Tibial artery (tissue), 4 donors: ENCODE results near the gene P2RX3.

ENCODE experiments used
- DNase-seq, 2 donors: peaks; one replicate each; pipeline ENCODE4 v3.0.0-alpha.2; 2019
- H3K27ac ChIP-seq, 2 donors: fragments of 200-600 bp; sonication (generic) in 1 of 2; 1 replicate in 1 of 2; 2 replicates in 1 of 2; pipeline ENCODE4 v1.5.1; 2018 to 2019; ENCODE audit warnings: mild to moderate bottlenecking in 1 of 2
- H3K27me3 ChIP-seq, 2 donors: fragments of 200-600 bp; sonication (generic) in 1 of 2; one replicate each; pipeline versions ENCODE4 v1.5.1 to v1.6.0; 2016 to 2019
- H3K36me3 ChIP-seq, 3 donors: fragments of 200-600 bp; sonication (generic) in 2 of 3; one replicate each; pipeline ENCODE4 v1.5.1; 2016 to 2019; ENCODE audit warnings: mild to moderate bottlenecking in 2 of 3
- H3K4me1 ChIP-seq, 4 donors: fragments of 200-600 bp; sonication (generic) in 2 of 4; 1 replicate in 3 of 4; 2 replicates in 1 of 4; pipeline ENCODE4 v1.5.1; 2016 to 2019
- H3K4me3 ChIP-seq, 2 donors: fragments of 200-600 bp; sonication (generic) in 1 of 2; 1 replicate in 1 of 2; 2 replicates in 1 of 2; pipeline ENCODE4 v1.5.1; 2018 to 2019; ENCODE audit warnings: mild to moderate bottlenecking in 2 of 2
- H3K9me3 ChIP-seq, 3 donors: fragments of 200-600 bp; sonication (generic) in 1 of 3; one replicate each; pipeline ENCODE4 v1.5.1; 2016 to 2019
- intact Hi-C: fragments of 100-400 bp; cut with DNase I; formaldehyde crosslinking; loops from one replicate; pipeline ENCODE4 v1.15.0; 2023; ENCODE audit warnings: low total_unique reads
- TF ChIP-seq, protein P1 (sequence below), 2 experiments: fragments of 200-600 bp in 1 of 2; fragments of 450-650 bp in 1 of 2; IDR thresholded peaks; one replicate each; pipeline ENCODE4 v1.5.1; 2017 to 2019; ENCODE audit warnings: antibody characterized with exemption in 2 of 2, mild to moderate bottlenecking in 1 of 2, moderate library complexity in 1 of 2

P2RX3 gene

DNA sequence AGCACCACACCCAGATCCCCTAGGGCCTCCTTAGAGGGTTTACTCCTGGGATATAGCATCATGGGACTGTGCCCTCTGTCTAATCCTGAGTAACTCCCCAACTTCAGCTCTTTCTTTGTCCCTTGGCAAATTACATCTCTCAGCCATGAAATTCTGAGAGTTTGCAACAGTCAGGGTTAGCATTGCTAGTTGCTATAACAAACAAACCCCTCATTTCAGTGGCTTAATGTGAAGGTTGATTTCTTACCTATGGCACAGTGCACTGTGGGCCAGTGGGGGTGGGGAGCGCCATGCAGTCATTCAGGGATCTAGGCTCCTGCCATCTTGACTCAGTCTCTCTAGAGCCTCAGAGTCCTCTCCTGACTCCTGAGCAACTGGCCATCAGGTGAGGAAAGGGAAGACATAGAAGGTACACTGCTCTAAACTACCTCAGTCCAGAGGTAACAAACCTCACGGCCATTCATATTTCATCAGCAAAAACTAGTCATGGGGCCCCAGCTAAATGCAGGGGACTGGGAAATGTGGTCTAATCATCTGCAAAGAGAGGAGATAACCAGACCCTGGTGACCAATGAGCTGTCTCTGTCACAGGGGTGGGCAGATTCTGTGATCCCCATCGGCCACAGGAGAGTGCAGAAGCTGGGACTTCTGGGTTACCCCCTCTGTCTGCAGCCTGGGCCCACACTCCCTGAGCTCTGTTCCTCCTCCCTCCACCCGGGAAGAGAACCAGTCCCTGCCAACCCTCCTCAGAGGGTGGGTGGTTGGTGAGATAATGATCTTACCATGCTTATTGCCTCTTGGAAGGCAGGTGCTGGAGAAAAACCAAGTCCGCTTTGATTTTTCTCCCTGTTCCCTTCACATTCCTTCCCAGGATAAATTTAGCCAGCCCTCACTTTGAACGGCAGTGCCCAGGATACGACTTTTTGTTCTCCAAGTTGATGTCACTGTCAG lies 25.3 kb downstream of the P2RX3 start:
- Histone ChIP-seq H3K36me3 (no peaks in the 10 kb centered on the region), H3K9me3 (no peaks in the 10 kb centered on the region), H3K4me3 (no peak overlapping the region), H3K27me3 (peaks cover 0 to 9% of the 10 kb centered on the region in 2 donors), H3K4me1 (no peaks in the 10 kb centered on the region), H3K27ac (no peak overlapping the region)
- TF ChIP-seq, protein P1, sequence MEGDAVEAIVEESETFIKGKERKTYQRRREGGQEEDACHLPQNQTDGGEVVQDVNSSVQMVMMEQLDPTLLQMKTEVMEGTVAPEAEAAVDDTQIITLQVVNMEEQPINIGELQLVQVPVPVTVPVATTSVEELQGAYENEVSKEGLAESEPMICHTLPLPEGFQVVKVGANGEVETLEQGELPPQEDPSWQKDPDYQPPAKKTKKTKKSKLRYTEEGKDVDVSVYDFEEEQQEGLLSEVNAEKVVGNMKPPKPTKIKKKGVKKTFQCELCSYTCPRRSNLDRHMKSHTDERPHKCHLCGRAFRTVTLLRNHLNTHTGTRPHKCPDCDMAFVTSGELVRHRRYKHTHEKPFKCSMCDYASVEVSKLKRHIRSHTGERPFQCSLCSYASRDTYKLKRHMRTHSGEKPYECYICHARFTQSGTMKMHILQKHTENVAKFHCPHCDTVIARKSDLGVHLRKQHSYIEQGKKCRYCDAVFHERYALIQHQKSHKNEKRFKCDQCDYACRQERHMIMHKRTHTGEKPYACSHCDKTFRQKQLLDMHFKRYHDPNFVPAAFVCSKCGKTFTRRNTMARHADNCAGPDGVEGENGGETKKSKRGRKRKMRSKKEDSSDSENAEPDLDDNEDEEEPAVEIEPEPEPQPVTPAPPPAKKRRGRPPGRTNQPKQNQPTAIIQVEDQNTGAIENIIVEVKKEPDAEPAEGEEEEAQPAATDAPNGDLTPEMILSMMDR (IDR thresholded peaks at IDR 0.05) = no peak
- no peak for DNase-seq
- intact Hi-C loops = no loop called here

DNA sequence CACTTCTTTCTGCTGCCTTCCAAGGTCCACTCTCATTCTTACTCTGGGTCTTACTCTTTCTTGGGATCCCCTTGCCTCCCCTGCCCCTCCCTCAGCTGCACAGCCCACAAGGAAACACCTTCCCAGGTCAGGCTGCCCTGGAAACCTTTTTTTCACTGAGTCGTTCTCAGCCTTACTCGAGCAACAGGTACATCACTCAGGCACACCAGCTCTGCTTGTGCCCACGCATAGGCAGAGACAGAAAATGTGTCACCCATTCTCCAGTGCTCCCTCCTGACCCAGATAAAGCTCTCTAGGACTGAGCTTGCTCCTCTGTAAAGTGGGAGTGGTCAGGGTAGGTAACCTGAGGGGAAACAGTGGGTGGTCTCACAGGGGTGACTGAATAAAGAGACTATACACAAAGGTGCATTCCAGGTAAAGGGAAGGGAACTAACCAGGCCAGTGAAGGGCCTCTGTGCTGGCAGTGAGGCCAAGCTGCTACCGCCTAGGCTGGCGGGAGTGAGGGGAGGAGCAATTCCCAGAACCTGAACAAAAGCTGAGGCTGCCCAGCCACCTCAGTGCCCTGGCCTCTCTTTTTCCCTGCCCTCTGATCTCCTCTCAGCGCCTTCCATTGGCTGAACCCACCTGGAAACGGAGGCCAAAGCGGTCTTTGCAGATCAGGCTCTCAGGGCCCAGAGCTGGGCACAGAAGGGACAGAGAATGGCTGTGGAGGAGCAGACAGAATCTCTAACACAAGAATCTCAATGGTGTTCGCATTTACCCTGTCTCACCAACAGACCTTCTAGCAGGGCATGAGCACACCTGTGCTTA lies 26.9 kb downstream of the P2RX3 start:
- TF ChIP-seq, protein P1 (IDR thresholded peaks at IDR 0.05) = no peak
- no peaks in the 10 kb centered on the region for H3K4me1 ChIP-seq
- H3K27me3 ChIP-seq = peaks cover 0 to 20% of the 10 kb centered on the region in 2 donors
- H3K36me3 ChIP-seq = no peaks in the 10 kb centered on the region
- intact Hi-C loops = no loop called here
- no peak for DNase-seq
- no peak overlapping the region for H3K4me3 ChIP-seq
- no peak overlapping the region for H3K27ac ChIP-seq
- no peaks in the 10 kb centered on the region for H3K9me3 ChIP-seq

DNA sequence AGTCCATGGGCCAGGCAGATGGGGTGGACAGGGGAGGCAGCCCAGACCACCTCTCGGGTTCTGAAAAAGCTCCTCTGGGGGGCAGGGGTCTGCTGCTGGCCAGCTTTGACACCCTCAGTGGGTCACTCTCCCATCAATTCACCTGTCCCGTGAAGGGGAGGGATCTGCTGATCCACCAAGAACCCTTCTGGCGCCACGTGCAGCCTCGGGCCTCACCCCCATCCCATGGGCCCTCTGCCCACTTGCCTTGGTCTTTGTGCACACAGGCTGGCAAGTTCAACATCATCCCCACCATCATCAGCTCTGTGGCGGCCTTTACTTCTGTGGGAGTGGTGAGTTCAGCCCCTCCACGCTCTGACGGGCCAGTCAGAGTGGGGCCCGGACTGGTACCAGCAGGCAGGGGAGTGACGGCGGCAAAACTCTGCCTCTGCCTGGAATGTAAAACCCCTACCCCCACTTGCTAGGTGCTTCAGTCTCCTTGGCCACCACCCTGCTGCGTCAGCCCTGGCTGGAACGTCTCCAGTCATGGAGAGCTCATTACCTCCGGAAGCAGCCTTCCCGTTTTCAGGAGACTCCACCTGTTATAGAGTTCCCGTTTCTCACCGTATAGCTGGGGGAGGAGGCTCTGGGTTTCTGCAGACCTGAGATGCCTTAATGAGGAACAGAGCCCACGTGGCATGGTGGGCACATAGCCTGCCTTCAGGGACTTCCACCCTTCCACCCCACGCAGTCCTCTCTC lies 30.1 kb downstream of the P2RX3 start:
- Histone ChIP-seq H3K27me3 (peaks cover 0 to 20% of the 10 kb centered on the region in 2 donors), H3K27ac (no peak overlapping the region), H3K4me1 (no peaks in the 10 kb centered on the region), H3K4me3 (no peak overlapping the region), H3K36me3 (no peaks in the 10 kb centered on the region), H3K9me3 (no peaks in the 10 kb centered on the region)
- DNase-seq = no peak
- intact Hi-C loops = no loop called here
- TF ChIP-seq, protein P1 (IDR thresholded peaks at IDR 0.05) = no peak

DNA sequence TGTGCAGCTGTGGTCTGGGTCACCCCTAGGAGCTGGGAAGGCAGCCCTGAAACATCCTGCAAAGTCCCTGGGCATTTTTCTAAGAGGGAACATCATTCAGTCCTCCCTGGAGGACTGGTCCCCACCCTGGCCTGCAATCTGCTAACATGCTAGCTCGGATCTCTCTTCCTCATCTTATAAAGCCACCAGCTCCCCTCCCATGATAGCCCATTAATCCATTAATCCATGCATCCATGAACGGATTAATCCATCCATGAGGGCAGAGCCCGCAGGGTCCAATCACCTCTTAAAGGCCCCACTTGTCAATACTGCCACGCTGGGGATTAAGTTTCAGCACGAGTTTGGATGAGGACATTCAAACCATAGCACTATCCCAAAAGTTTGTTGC lies 30.7 kb downstream of the P2RX3 start:
- Histone ChIP-seq H3K4me1 (no peaks in the 10 kb centered on the region), H3K4me3 (no peak overlapping the region), H3K36me3 (no peaks in the 10 kb centered on the region), H3K9me3 (no peaks in the 10 kb centered on the region), H3K27me3 (peaks cover 0 to 20% of the 10 kb centered on the region in 2 donors), H3K27ac (no peak overlapping the region)
- TF ChIP-seq, protein P1 (IDR thresholded peaks at IDR 0.05) = no peak
- no peak for DNase-seq
- intact Hi-C loops = no loop called here

DNA sequence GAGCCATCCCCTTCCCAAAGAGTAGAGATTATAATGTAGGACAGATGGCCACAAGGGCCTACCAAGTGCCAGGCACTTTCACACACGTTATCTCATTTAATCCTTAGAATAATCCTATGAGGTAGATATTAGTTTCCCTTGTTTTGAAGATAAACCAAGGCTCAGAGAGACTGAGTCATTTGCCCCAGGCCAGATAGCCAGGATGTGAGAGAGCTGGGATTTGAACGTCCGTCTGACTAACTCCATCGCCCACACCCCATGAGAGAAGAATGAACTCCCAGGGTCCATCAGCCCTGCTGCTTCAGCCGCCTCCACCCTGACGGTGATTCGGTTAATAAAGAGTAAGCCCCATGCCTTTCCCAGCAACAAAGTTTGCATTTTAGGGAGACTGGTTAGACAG lies 32.1 kb downstream of the P2RX3 start:
- Histone ChIP-seq H3K9me3 (no peaks in the 10 kb centered on the region), H3K36me3 (no peaks in the 10 kb centered on the region), H3K4me3 (no peak overlapping the region), H3K27me3 (peaks cover 0 to 20% of the 10 kb centered on the region in 2 donors), H3K27ac (no peak overlapping the region), H3K4me1 (no peaks in the 10 kb centered on the region)
- DNase-seq = no peak
- intact Hi-C loops = no loop called here
- TF ChIP-seq, protein P1 (IDR thresholded peaks at IDR 0.05) = no peak
